Measurements from ENCODE around the gene ESPN.

Gene ESPN

GRCh38 chr1:6510493-6510892 is 85.9 kb downstream of the ESPN start:
- H3K4me3 ChIP-seq (ENCODE audit: control insufficient read depth, low read depth, low read length), result no peak overlapping the region
- no peak for DNase-seq (ENCODE audit: low read depth)
- TF ChIP-seq, protein P1, sequence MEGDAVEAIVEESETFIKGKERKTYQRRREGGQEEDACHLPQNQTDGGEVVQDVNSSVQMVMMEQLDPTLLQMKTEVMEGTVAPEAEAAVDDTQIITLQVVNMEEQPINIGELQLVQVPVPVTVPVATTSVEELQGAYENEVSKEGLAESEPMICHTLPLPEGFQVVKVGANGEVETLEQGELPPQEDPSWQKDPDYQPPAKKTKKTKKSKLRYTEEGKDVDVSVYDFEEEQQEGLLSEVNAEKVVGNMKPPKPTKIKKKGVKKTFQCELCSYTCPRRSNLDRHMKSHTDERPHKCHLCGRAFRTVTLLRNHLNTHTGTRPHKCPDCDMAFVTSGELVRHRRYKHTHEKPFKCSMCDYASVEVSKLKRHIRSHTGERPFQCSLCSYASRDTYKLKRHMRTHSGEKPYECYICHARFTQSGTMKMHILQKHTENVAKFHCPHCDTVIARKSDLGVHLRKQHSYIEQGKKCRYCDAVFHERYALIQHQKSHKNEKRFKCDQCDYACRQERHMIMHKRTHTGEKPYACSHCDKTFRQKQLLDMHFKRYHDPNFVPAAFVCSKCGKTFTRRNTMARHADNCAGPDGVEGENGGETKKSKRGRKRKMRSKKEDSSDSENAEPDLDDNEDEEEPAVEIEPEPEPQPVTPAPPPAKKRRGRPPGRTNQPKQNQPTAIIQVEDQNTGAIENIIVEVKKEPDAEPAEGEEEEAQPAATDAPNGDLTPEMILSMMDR (IDR thresholded peaks at IDR 0.05; ENCODE audit: control insufficient read depth, insufficient read depth, low read depth, low read length, missing control alignments), result no peak
